Neural cell (in vitro differentiated cells): Measurements from ENCODE around the gene CCDC89. TPM values are rescaled to one million over a fixed set of nuclear protein-coding genes. Genes with fewer than 3 reads are reported as not detected.
A peak's percentile ranks its signal among the peaks of the same experiment; 100 is the strongest.

Experiments
- H2AFZ ChIP-seq: fragments of 200-600, 300-800 bp; sonication (generic), shearing (Covaris generic); 2 replicates; pipeline ENCODE4 v1.6.0; 2014; ENCODE audit warnings: low read depth, mild to moderate bottlenecking, antibody characterized with exemption, low read length, moderate library complexity
- H3F3A ChIP-seq: fragments of 200-600 bp; shearing (Covaris generic); 2 replicates; pipeline ENCODE4 v1.6.1; 2016; ENCODE audit warnings: mild to moderate bottlenecking, moderate library complexity, mixed read lengths, antibody characterized with exemption, low read length; ENCODE audit not compliant: insufficient read depth, poor library complexity, severe bottlenecking
- H3K27ac ChIP-seq: fragments of 200-600, 300-800 bp; sonication (generic), shearing (Covaris generic); 2 replicates; pipeline ENCODE4 v1.5.1; 2014; ENCODE audit warnings: mild to moderate bottlenecking, low read length, moderate library complexity
- H3K27me3 ChIP-seq: fragments of 300-800, 200-600 bp; sonication (generic), shearing (Covaris generic); 2 replicates; pipeline ENCODE4 v1.6.0; 2014; ENCODE audit warnings: mild to moderate bottlenecking, low read depth, low read length, moderate library complexity; ENCODE audit not compliant: insufficient read depth
- H3K36me3 ChIP-seq: fragments of 300-800, 200-600 bp; sonication (generic), shearing (Covaris generic); 2 replicates; pipeline ENCODE4 v1.5.1; 2014; ENCODE audit warnings: mild to moderate bottlenecking, antibody characterized with exemption, low read length, moderate library complexity; ENCODE audit not compliant: insufficient read depth
- H3K4me2 ChIP-seq: fragments of 300-800, 200-600 bp; sonication (generic), shearing (Covaris generic); 2 replicates; pipeline ENCODE4 v1.6.0; 2014; ENCODE audit warnings: mild to moderate bottlenecking, low read length
- H3K4me3 ChIP-seq: fragments of 300-800, 200-600 bp; sonication (generic), shearing (Covaris generic); 2 replicates; pipeline ENCODE4 v1.5.1; 2014; ENCODE audit warnings: mild to moderate bottlenecking, low read length, moderate library complexity
- H3K79me2 ChIP-seq: fragments of 200-600 bp; shearing (Covaris generic); replicated peaks from 2 replicates; pipeline ENCODE4 v1.6.0; 2014; ENCODE audit warnings: mild to moderate bottlenecking, low read length, moderate library complexity; ENCODE audit not compliant: insufficient read depth
- H3K9ac ChIP-seq: fragments of 300-800, 200-600 bp; sonication (generic), shearing (Covaris generic); 2 replicates; pipeline ENCODE4 v1.6.1; 2016; ENCODE audit warnings: mild to moderate bottlenecking, low read length, mixed read lengths
- H3K9me2 ChIP-seq: fragments of 200-600 bp; shearing (Covaris generic); 2 replicates; pipeline ENCODE4 v1.6.1; 2016; ENCODE audit warnings: mild to moderate bottlenecking, low read length, mixed read lengths; ENCODE audit not compliant: insufficient read depth
- H3K9me3 ChIP-seq: fragments of 200-600, 300-800 bp; sonication (generic), shearing (Covaris generic); 2 replicates; pipeline ENCODE4 v1.6.1; 2016; ENCODE audit warnings: mild to moderate bottlenecking, mixed run types, low read length, moderate library complexity, mixed read lengths
- H4K20me1 ChIP-seq: fragments of 200-600 bp; shearing (Covaris generic); 2 replicates; pipeline ENCODE4 v1.6.1; 2016; ENCODE audit warnings: mild to moderate bottlenecking, mixed run types; ENCODE audit not compliant: insufficient read depth
- EP300 ChIP-seq: fragments of 450-650 bp; conservative IDR thresholded peaks from 2 replicates; pipeline ENCODE4 v1.6.1; 2014; ENCODE audit warnings: antibody characterized with exemption, mild to moderate bottlenecking, moderate library complexity; ENCODE audit not compliant: poor library complexity, severe bottlenecking
- EZH2 ChIP-seq: fragments of 200-600, 300-800 bp; shearing (Covaris generic), sonication (generic); IDR thresholded peaks from 2 replicates; pipeline ENCODE4 v1.6.1; 2014; ENCODE audit warnings: antibody characterized with exemption, low read length, borderline replicate concordance, mild to moderate bottlenecking; ENCODE audit not compliant: insufficient read depth, poor library complexity, severe bottlenecking
- MXI1 ChIP-seq: fragments of 450-650 bp; conservative IDR thresholded peaks from 2 replicates; pipeline ENCODE4 v1.6.1; 2014; ENCODE audit warnings: antibody characterized with exemption, mild to moderate bottlenecking; ENCODE audit not compliant: poor library complexity, severe bottlenecking
- POLR2AphosphoS5 ChIP-seq: IDR thresholded peaks from 2 replicates; pipeline ENCODE4 v1.6.1; 2012
- RAD21 ChIP-seq: fragments of 450-650 bp; conservative IDR thresholded peaks from 2 replicates; pipeline ENCODE4 v1.6.1; 2014; ENCODE audit warnings: antibody characterized with exemption, mild to moderate bottlenecking, moderate library complexity
- SMC3 ChIP-seq: fragments of 450-650 bp; conservative IDR thresholded peaks from 2 replicates; pipeline ENCODE4 v1.6.1; 2014; ENCODE audit warnings: antibody characterized with exemption, mild to moderate bottlenecking, moderate library complexity; ENCODE audit not compliant: poor library complexity
- TAF1 ChIP-seq: IDR thresholded peaks from 2 replicates; pipeline ENCODE4 v1.6.1; 2012; ENCODE audit warnings: low read depth
- polyA plus RNA-seq: library from polyadenylated mRNA; depleted of rRNA; stranded (reverse); fragments of >200 nt; gene quantifications from 2 replicates; pipeline ENCODE4 v1.2.3, GENCODE V29; 2014
- TF ChIP-seq, protein P1 (sequence below): IDR thresholded peaks from 2 replicates; pipeline ENCODE4 v1.6.1; 2012; ENCODE audit warnings: borderline replicate concordance
- TF ChIP-seq, protein P2 (sequence below): fragments of 450-650 bp; IDR thresholded peaks from 2 replicates; pipeline ENCODE4 v1.5.1; 2014; ENCODE audit warnings: antibody characterized with exemption, mild to moderate bottlenecking, moderate library complexity; ENCODE audit not compliant: poor library complexity, severe bottlenecking

The CCDC89 gene
- polyA plus RNA-seq, 1 donor from 2014 or later = not detected

DNA sequence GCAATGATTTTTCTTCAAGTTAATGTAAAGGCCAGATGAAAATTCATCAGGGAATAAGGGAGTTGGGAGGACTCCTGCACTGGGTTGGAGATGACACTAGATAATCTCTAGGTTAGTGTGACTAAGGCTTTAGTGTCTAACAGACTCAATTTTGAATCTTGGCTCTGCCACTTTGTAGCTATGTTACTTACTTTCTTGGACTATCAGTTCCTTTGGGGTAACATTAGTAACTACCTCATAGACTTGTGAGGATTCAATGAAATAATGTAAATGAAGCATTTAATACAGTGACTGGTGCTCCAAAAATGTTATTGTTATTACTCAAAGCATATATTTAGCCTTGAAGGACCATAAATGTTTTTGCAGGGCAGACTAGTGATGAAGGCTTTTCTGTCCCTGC, 9.6 kb upstream of the CCDC89 start:
- Histone ChIP-seq H2AFZ (no peak overlapping the region), H3K27ac (no peak overlapping the region), H3F3A (no peaks in the 10 kb centered on the region), H3K9me3 (no peaks in the 10 kb centered on the region), H3K27me3 (no peaks in the 10 kb centered on the region), H4K20me1 (no peaks in the 10 kb centered on the region), H3K36me3 (no peaks in the 10 kb centered on the region), H3K9ac (no peak overlapping the region), H3K4me3 (no peak overlapping the region), H3K9me2 (no peaks in the 10 kb centered on the region), H3K4me2 (no peak overlapping the region), H3K79me2 (no peaks in the 10 kb centered on the region)
- TF ChIP-seq POLR2AphosphoS5 (no peak), MXI1 (no peak), RAD21 (no peak), TAF1 (no peak), EZH2 (no peak), SMC3 (no peak), EP300 (no peak)
- TF ChIP-seq, protein P1, sequence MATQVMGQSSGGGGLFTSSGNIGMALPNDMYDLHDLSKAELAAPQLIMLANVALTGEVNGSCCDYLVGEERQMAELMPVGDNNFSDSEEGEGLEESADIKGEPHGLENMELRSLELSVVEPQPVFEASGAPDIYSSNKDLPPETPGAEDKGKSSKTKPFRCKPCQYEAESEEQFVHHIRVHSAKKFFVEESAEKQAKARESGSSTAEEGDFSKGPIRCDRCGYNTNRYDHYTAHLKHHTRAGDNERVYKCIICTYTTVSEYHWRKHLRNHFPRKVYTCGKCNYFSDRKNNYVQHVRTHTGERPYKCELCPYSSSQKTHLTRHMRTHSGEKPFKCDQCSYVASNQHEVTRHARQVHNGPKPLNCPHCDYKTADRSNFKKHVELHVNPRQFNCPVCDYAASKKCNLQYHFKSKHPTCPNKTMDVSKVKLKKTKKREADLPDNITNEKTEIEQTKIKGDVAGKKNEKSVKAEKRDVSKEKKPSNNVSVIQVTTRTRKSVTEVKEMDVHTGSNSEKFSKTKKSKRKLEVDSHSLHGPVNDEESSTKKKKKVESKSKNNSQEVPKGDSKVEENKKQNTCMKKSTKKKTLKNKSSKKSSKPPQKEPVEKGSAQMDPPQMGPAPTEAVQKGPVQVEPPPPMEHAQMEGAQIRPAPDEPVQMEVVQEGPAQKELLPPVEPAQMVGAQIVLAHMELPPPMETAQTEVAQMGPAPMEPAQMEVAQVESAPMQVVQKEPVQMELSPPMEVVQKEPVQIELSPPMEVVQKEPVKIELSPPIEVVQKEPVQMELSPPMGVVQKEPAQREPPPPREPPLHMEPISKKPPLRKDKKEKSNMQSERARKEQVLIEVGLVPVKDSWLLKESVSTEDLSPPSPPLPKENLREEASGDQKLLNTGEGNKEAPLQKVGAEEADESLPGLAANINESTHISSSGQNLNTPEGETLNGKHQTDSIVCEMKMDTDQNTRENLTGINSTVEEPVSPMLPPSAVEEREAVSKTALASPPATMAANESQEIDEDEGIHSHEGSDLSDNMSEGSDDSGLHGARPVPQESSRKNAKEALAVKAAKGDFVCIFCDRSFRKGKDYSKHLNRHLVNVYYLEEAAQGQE = no peak
- TF ChIP-seq, protein P2, sequence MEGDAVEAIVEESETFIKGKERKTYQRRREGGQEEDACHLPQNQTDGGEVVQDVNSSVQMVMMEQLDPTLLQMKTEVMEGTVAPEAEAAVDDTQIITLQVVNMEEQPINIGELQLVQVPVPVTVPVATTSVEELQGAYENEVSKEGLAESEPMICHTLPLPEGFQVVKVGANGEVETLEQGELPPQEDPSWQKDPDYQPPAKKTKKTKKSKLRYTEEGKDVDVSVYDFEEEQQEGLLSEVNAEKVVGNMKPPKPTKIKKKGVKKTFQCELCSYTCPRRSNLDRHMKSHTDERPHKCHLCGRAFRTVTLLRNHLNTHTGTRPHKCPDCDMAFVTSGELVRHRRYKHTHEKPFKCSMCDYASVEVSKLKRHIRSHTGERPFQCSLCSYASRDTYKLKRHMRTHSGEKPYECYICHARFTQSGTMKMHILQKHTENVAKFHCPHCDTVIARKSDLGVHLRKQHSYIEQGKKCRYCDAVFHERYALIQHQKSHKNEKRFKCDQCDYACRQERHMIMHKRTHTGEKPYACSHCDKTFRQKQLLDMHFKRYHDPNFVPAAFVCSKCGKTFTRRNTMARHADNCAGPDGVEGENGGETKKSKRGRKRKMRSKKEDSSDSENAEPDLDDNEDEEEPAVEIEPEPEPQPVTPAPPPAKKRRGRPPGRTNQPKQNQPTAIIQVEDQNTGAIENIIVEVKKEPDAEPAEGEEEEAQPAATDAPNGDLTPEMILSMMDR = no peak

DNA sequence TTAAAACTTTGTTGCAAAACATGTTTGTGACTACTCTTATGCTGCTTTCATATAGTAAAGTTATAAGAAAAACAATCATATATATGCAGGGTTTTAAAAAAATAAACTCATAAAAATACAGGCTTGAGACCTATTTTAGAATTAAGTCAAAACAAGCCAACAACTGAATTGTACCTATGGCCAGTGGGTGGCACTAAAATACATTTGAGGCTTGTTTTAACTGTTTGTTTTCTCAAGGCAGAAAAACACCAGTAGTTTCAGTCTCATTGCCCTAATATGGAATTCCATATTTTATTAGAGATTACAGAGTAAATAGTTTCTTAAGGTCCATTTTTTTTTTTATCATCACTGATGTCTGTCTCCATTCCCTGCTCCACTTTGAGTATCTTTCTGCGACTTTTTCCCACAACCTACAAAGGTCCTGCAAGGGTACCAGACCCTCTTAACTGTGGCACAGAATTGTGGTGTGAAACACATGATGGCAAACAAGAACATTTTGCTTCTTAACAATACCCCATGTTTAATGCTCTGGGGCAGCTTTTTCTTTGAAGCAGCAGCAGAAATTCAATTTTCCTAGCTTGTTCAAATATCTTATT, 8.5 kb upstream of the CCDC89 start:
- Histone ChIP-seq H3K4me3 (no peak overlapping the region), H3K9me2 (no peaks in the 10 kb centered on the region), H2AFZ (no peak overlapping the region), H3F3A (no peaks in the 10 kb centered on the region), H3K27me3 (no peaks in the 10 kb centered on the region), H3K9me3 (no peaks in the 10 kb centered on the region), H3K9ac (no peak overlapping the region), H3K79me2 (no peaks in the 10 kb centered on the region), H3K36me3 (no peaks in the 10 kb centered on the region), H3K27ac (no peak overlapping the region), H3K4me2 (no peak overlapping the region), H4K20me1 (no peaks in the 10 kb centered on the region)
- TF ChIP-seq RAD21 (peak; percentile 62), EP300 (no peak), SMC3 (peak; percentile 61)
- TF ChIP-seq, protein P2 = peak; percentile 60
